B cell (primary cell): ENCODE results near the gene HSPA12B. TPM values are rescaled to one million over a fixed set of nuclear protein-coding genes. Genes with fewer than 3 reads are reported as not detected.

Experiments used
- ATAC-seq: fragments of 200-7000 bp; cut with Tn5 transposase; one replicate; pipeline ENCODE4 v1.10.0; 2021; ENCODE audit warnings: low read depth, mild to moderate bottlenecking, moderate number of reproducible peaks, moderate library complexity
- CTCF ChIA-PET: fragments of 350-600 bp; sonication (Branson Sonifier 250); formaldehyde crosslinking; loops from one replicate; lab custom pipeline; 2021; ENCODE audit warnings: antibody characterized with exemption, inconsistent platforms; lab: Charles Lee
- POLR2A ChIA-PET: fragments of 350-600 bp; sonication (Branson Sonifier 250); formaldehyde crosslinking; loops from one replicate; lab custom pipeline; 2021; ENCODE audit warnings: antibody characterized with exemption; lab: Charles Lee
- DNase-seq: peaks from one replicate; pipeline ENCODE4 v3.0.0; 2013
- H2AFZ ChIP-seq: 2 replicates; pipeline ENCODE4 v1.6.1; 2012; ENCODE audit warnings: mild to moderate bottlenecking, low read depth, low read length; ENCODE audit not compliant: insufficient read depth, poor library complexity, severe bottlenecking
- H3K27ac ChIP-seq, 2 donors: 1 replicate in 1 of 2; 2 replicates in 1 of 2; pipeline ENCODE4 v1.5.1; 2012 to 2013; ENCODE audit warnings: low read length in 2 of 2, mild to moderate bottlenecking in 2 of 2, moderate library complexity in 1 of 2
- H3K27me3 ChIP-seq, 4 experiments: fragments of 200-600 bp in 1 of 4; sonication (generic) in 1 of 4; replicated peaks in 1 of 4; 1 replicate in 2 of 4; 2 replicates in 2 of 4; pipeline versions ENCODE4 v1.6.1 to v1.7.0; 2013 to 2016; ENCODE audit warnings: low read length in 3 of 4, mild to moderate bottlenecking in 2 of 4, mixed read lengths in 1 of 4, moderate library complexity in 1 of 4; ENCODE audit not compliant: insufficient read depth in 4 of 4, control insufficient read depth in 3 of 4; ENCODE audit errors: control extremely low read depth in 1 of 4
- H3K36me3 ChIP-seq, 2 experiments: replicated peaks in 1 of 2; 1 replicate in 1 of 2; 2 replicates in 1 of 2; pipeline versions ENCODE4 v1.6.1 to v1.7.1; 2013; ENCODE audit warnings: low read length in 1 of 2; ENCODE audit not compliant: insufficient read depth in 2 of 2, control insufficient read depth in 1 of 2; ENCODE audit errors: control extremely low read depth in 1 of 2, extremely low read depth in 1 of 2
- H3K4me1 ChIP-seq, 2 donors: fragments of 200-600 bp in 1 of 2; sonication (generic) in 1 of 2; 1 replicate in 1 of 2; 2 replicates in 1 of 2; pipeline versions ENCODE4 v1.5.1 to v1.6.1; 2013 to 2017; ENCODE audit warnings: low read length in 2 of 2; ENCODE audit not compliant: control insufficient read depth in 2 of 2, insufficient read depth in 2 of 2
- H3K4me2 ChIP-seq: replicated peaks from 2 replicates; pipeline ENCODE3; 2012; ENCODE audit warnings: mild to moderate bottlenecking, low read depth, low read length; ENCODE audit not compliant: poor library complexity, severe bottlenecking
- H3K4me3 ChIP-seq, 5 experiments: fragments of 200-600 bp in 1 of 5; sonication (generic) in 1 of 5; 1 replicate in 3 of 5; 2 replicates in 2 of 5; pipeline versions ENCODE4 v1.5.1 to v1.7.0; 2011 to 2016; ENCODE audit warnings: low read length in 4 of 5, mild to moderate bottlenecking in 4 of 5, low read depth in 2 of 5, control low read depth in 1 of 5, moderate library complexity in 1 of 5; ENCODE audit not compliant: insufficient read depth in 1 of 5; ENCODE audit errors: control extremely low read depth in 1 of 5, extremely low read depth in 1 of 5
- H3K79me2 ChIP-seq: fragments of 200-600 bp; sonication (generic); one replicate; pipeline ENCODE4 v1.6.0; 2016; ENCODE audit warnings: low read length; ENCODE audit not compliant: control insufficient read depth, insufficient read depth
- H3K9ac ChIP-seq: fragments of 200-600 bp; sonication (generic); 2 replicates; pipeline ENCODE4 v1.6.1; 2017; ENCODE audit warnings: mild to moderate bottlenecking, low read length, moderate library complexity
- H3K9me3 ChIP-seq, 3 donors: one replicate each; pipeline versions ENCODE4 v1.6.1 to v1.7.1; 2013; ENCODE audit warnings: low read length in 2 of 3; ENCODE audit not compliant: control insufficient read depth in 2 of 3, insufficient read depth in 1 of 3; ENCODE audit errors: control extremely low read depth in 1 of 3
- H4K20me1 ChIP-seq: 2 replicates; pipeline ENCODE4 v1.6.0; 2012; ENCODE audit warnings: mild to moderate bottlenecking, low read length; ENCODE audit not compliant: insufficient read depth, control insufficient read depth, poor library complexity, severe bottlenecking
- H3K27ac Mint-ChIP-seq: one replicate; pipeline ENCODE4 v1.8.0; 2021; ENCODE audit warnings: mixed read lengths
- H3K27me3 Mint-ChIP-seq: one replicate; pipeline ENCODE4 v1.8.0; 2021; ENCODE audit warnings: mixed read lengths
- H3K4me1 Mint-ChIP-seq: one replicate; pipeline ENCODE4 v1.8.0; 2021; ENCODE audit warnings: mixed read lengths
- H3K4me3 Mint-ChIP-seq: one replicate; pipeline ENCODE4 v1.8.0; 2021; ENCODE audit warnings: mixed read lengths
- H3K9me3 Mint-ChIP-seq: one replicate; pipeline ENCODE4 v1.8.0; 2022; ENCODE audit warnings: mixed read lengths; ENCODE audit not compliant: insufficient read depth
- CTCF ChIP-seq: fragments of 200-600 bp; IDR thresholded peaks from one replicate; pipeline ENCODE4 v1.8.0; 2022; ENCODE audit warnings: antibody characterized with exemption, mild to moderate bottlenecking
- EZH2 ChIP-seq: IDR thresholded peaks from 2 replicates; pipeline ENCODE4 v1.6.1; 2012; ENCODE audit warnings: borderline replicate concordance, low read depth, mild to moderate bottlenecking, moderate library complexity, low read length; ENCODE audit not compliant: insufficient read depth, poor library complexity, severe bottlenecking
- WGBS: methylation state at CpG from one replicate; pipeline ENCODE4 v1.1.5; 2013; ENCODE audit warnings: missing lambda C conversion rate; ENCODE audit not compliant: insufficient coverage; 5-methylcytosine and 5-hydroxymethylcytosine counted together
- intact Hi-C: fragments of 100-400 bp; cut with micrococcal nuclease; formaldehyde crosslinking; loops from one replicate; pipeline ENCODE4 v1.10.0; 2022
- polyA plus RNA-seq: library from polyadenylated mRNA; depleted of rRNA; stranded (reverse); fragments of >200 nt; gene quantifications from 2 replicates; pipeline ENCODE4 v1.2.3, GENCODE V29; 2012
- total RNA-seq, 2 donors: library from RNA; stranded (reverse); fragments of 120-200 nt in 1 of 2; gene quantifications; 1 replicate in 1 of 2; 2 replicates in 1 of 2; pipeline versions ENCODE4 v1.2.3 to v1.2.4, GENCODE V29; 2013 to 2022

The HSPA12B gene
- total and polyA plus RNA-seq, 2 donors (not counting 1 experiment from before 2014, with no cell fraction given), result not detected

- H3K4me3 ChIP-seq, result peak within 1 kb of the TSS; percentile 46 to 62 (median 59)
- ATAC-seq (peak; percentile 96), DNase-seq (peak; percentile 91)
- peaks cover 23% of the 10 kb centered on the region for H4K20me1 ChIP-seq
- no peaks in the 10 kb centered on the region for H3K79me2 ChIP-seq
- no peaks in the 10 kb centered on the region for H3K9me3 Mint-ChIP-seq
- H3K4me1 Mint-ChIP-seq, result peaks cover 30% of the 10 kb centered on the region
- H3K9ac ChIP-seq, result peak within 1 kb of the TSS; percentile 51
- peak; percentile 88 for TF ChIP-seq CTCF
- TF ChIP-seq EZH2, result no peak
- H3K9me3 ChIP-seq, result peaks cover 0 to 3% (median 0%) of the 10 kb centered on the region in 3 donors
- POLR2A ChIA-PET, result interaction anchor here (0.6 to 3.2 kb wide), 6 partner anchors 9 to 658 kb away, joined by 3 to 17 read pairs (median 7); partner anchors contain the start of genes ADISSP, AP5S1 and CDC25B
- intact Hi-C loops, result loop anchor here (1.0 to 2.0 kb wide), 7 partner anchors 9 to 298 kb away; partner anchors contain the start of genes AP5S1, MAVS and PANK2
- H3K36me3 ChIP-seq, result peaks cover 0 to 2% of the 10 kb centered on the region in 2 experiments
- no peaks in the 10 kb centered on the region for H3K27me3 Mint-ChIP-seq
- H3K27ac Mint-ChIP-seq, result peak within 1 kb of the TSS; percentile 88
- H3K4me2 ChIP-seq, result peak within 1 kb of the TSS; percentile 79
- H3K27ac ChIP-seq, result peak within 1 kb of the TSS; percentile 16 to 56
- H3K4me3 Mint-ChIP-seq, result peak within 1 kb of the TSS; percentile 89
- CTCF ChIA-PET, result interaction anchor here (0.5 to 6.4 kb wide), 20 partner anchors 8 to 300 kb away, joined by 3 to 84 read pairs (median 4); partner anchors contain the start of genes ADISSP, AP5S1, CDC25B and MAVS
- no peaks in the 10 kb centered on the region for H3K27me3 ChIP-seq
- under 1% methylated on average over 46 of the region's 70 CpGs for WGBS
- peaks cover 8 to 18% of the 10 kb centered on the region in 2 donors for H3K4me1 ChIP-seq
- peak within 1 kb of the TSS; percentile 69 for H2AFZ ChIP-seq
Observed at GRCh38 chr20:3786665-3787323, 54.3 kb downstream of the HSPA12B start, which contains the start of gene CENPB. Gene CENPB, minus strand, starts transcription at chr20:3786740. Its CDS starts 257 bp downstream, at chr20:3786483.
